Measurements from ENCODE around the gene AP1G1. TPM values are rescaled to one million over a fixed set of nuclear protein-coding genes. Genes with fewer than 3 reads are reported as not detected.
A peak's percentile ranks its signal among the peaks of the same experiment; 100 is the strongest.

The AP1G1 gene
- total RNA-seq, 1 experiment from 2014 or later = 79.2 TPM

- H3K27ac Mint-ChIP-seq = peak overlapping the region in 2 of 3 experiments; percentile 82 to 86; a peak in 4 of 7 replicates
- Histone ChIP-seq H3K9ac (ENCODE audit: extremely low read depth, insufficient read length, low read length) (no peak overlapping the region), H3K27me3 (ENCODE audit: insufficient read depth, low read length) (no peaks in the 10 kb centered on the region), H4K20me1 (ENCODE audit: control insufficient read depth, insufficient read depth, insufficient read length) (no peaks in the 10 kb centered on the region), H2BK20ac (ENCODE audit: low read depth, low read length, poor library complexity, severe bottlenecking) (no peak overlapping the region), H2BK5ac (ENCODE audit: insufficient read length, low read length) (no peak overlapping the region), H2AFZ (ENCODE audit: low read length) (no peak overlapping the region), H4K5ac (ENCODE audit: insufficient read length, low read depth, low read length) (no peak overlapping the region), H3K23ac (ENCODE audit: insufficient read length, low read depth, low read length) (no peak overlapping the region), H2BK12ac (ENCODE audit: insufficient read length, low read depth, low read length) (no peak overlapping the region), H3K56ac (ENCODE audit: insufficient read length, low read depth, low read length) (no peak overlapping the region), H3K27ac (ENCODE audit: insufficient read length, low read depth, low read length) (peak overlapping the region; percentile 56), H3K9me3 (ENCODE audit: control insufficient read depth, low read depth, low read length) (no peaks in the 10 kb centered on the region), H3K23me2 (ENCODE audit: insufficient read length, low read depth, low read length, poor library complexity, severe bottlenecking) (no peaks in the 10 kb centered on the region), H3K14ac (ENCODE audit: insufficient read depth, low read length) (no peak overlapping the region), H3K79me2 (ENCODE audit: insufficient read depth, low read length) (peaks cover 11% of the 10 kb centered on the region; the same call in 1 of the 2 replicates), H2BK120ac (ENCODE audit: low read depth, low read length, poor library complexity, severe bottlenecking) (no peak overlapping the region), H4K8ac (replicated peaks; ENCODE audit: insufficient read length, low read depth, low read length) (no peak overlapping the region), H2BK15ac (ENCODE audit: low read depth, low read length) (no peak overlapping the region), H3K4me1 (ENCODE audit: insufficient read depth, low read length) (peaks cover 14% of the 10 kb centered on the region), H3K18ac (ENCODE audit: insufficient read length, low read depth, low read length) (no peak overlapping the region), H2AK5ac (ENCODE audit: insufficient read length, low read length) (no peak overlapping the region), H3K4ac (ENCODE audit: low read depth, low read length) (no peak overlapping the region), H3K4me2 (ENCODE audit: insufficient read depth, insufficient read length, low read length) (no peak overlapping the region), H4K91ac (ENCODE audit: insufficient read length, low read depth, low read length) (no peak overlapping the region), H3T11ph (ENCODE audit: low read length) (no peak overlapping the region), H3K79me1 (ENCODE audit: insufficient read depth, low read depth, low read length, poor library complexity, severe bottlenecking) (peaks cover 12% of the 10 kb centered on the region)
- H3K27me3 Mint-ChIP-seq (ENCODE audit: low read depth) = no peaks in the 10 kb centered on the region
- H3K4me3 Mint-ChIP-seq = peak overlapping the region in 1 of 2 experiments; percentile 38; a peak in 4 of 5 replicates
- no peak for DNase-seq
- H3K4me1 Mint-ChIP-seq = peaks cover 61% of the 10 kb centered on the region in 2 experiments
- WGBS (ENCODE audit: extremely low coverage, insufficient read length, low lambda C conversion rate) = no CpG with 5 or more reads among the region's 1 CpG
- TF ChIP-seq, protein P1, sequence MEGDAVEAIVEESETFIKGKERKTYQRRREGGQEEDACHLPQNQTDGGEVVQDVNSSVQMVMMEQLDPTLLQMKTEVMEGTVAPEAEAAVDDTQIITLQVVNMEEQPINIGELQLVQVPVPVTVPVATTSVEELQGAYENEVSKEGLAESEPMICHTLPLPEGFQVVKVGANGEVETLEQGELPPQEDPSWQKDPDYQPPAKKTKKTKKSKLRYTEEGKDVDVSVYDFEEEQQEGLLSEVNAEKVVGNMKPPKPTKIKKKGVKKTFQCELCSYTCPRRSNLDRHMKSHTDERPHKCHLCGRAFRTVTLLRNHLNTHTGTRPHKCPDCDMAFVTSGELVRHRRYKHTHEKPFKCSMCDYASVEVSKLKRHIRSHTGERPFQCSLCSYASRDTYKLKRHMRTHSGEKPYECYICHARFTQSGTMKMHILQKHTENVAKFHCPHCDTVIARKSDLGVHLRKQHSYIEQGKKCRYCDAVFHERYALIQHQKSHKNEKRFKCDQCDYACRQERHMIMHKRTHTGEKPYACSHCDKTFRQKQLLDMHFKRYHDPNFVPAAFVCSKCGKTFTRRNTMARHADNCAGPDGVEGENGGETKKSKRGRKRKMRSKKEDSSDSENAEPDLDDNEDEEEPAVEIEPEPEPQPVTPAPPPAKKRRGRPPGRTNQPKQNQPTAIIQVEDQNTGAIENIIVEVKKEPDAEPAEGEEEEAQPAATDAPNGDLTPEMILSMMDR (conservative IDR thresholded peaks at IDR 0.05) = no peak
- H3K36me3 Mint-ChIP-seq (ENCODE audit: insufficient read depth in 1 of 3, low read depth in 3 of 3) = peaks cover 0 to 20% (median 8%) of the 10 kb centered on the region in 3 experiments; a peak in 4 of 7 replicates
- H3K9me3 Mint-ChIP-seq = no peaks in the 10 kb centered on the region
Observed at GRCh38 chr16:71712501-71712900, 96.1 kb downstream of the AP1G1 start.

Measured in H9 (cell line).